Activated CD4-positive, alpha-beta T cell treated with anti-CD3 and anti-CD28 coated beads, Interleukin-2, amount 50 U/mL, for 16 hours (primary cell): ENCODE results near the gene ARSG.
"Not testable (repeated sequence)": the region's sequence is repeated elsewhere in the genome, so short reads cannot be mapped to it uniquely, and the experiment has no call there.

Experiments used
- DNase-seq: peaks from one replicate; pipeline ENCODE4 v3.0.0-alpha.2; 2020

The ARSG gene

DNA sequence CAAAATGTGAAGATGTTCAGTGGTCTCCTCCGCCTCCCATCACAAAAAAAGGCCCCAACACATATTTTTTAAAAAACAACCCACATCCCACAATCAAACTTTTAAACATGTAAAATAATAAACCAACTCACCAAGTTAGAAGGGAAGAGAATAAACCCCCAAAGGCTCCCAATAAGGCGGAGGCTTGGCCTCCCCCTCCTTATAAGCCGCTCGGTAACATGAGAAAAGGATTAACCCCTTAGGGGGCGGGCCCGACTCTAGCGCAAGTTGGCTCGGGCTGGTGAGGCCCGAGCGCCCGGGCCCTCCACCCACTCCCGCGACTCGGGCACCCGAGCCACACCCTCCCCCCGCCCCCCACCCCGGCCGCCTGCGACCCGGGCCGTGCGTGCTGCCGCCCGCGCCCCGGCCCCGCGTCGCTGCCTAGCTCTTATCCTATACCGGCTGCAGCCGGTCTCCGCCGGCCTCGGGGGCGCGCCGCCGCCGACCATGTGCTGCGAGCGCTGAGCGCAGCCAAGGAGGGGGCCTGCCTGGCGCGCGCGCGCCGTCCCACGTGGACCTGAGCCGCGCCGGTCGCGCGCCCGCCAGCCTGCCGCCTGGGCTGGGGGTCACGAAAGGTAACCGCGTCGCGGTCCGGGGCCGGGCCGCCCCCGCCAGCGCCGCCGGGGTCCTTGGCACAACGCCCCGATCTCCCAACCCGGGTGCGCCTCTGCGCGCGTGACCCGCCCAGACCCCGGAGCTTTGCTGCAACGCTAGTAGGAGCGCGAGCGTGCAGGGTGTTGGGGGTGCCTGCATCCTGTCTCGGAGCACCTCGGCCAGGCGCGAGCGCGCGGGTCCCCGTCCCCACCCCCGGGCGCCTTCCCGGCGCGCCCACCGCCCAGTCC, at the start of gene ARSG, which contains the start of gene SLC16A6:
Gene ARSG (plus strand): TSS at position 541 of the 881 bp plus-strand sequence. CDS start 15,999 bp downstream, outside the sequence.
Gene SLC16A6 (minus strand): TSS at position 173 of the 881 bp plus-strand sequence. CDS start 12,807 bp downstream, outside the sequence.
- peak; percentile 87 for DNase-seq

DNA sequence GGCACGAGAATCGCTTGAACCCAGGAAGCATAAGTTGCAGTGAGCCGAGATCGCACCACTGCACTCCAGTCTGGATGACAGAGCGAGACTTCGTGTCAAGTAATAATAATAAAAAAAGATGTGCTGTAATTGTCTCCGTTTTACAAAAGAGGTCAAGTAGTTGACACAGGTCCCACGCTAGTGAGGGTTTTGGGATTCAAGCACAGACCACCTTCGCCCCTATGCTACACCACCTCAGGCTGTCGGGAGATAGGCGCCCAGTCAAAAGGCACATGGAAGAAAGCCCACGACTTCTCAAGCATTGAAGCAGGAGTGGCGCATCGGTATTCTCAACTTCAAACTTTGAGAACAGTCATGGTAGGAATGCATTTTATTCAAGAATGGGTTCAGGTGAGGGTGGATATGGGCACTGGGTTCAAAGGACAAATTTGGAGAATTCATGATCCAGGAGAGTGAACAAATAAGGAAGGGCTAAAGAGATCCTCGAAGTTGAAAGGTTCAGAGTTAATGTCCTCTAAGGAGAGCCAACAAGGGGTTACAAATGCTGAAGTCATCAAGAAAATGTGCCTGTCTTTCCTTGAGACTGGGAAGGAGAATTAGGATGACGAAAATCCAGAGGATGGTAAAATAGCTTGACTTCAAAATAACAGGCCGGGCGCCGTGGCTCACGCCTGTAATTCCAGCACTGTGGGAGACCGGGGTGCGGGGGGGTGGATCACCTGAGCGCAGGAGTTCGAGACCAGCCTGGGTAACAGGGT, 44.8 kb upstream of the ARSG start:
- no peak for DNase-seq

DNA sequence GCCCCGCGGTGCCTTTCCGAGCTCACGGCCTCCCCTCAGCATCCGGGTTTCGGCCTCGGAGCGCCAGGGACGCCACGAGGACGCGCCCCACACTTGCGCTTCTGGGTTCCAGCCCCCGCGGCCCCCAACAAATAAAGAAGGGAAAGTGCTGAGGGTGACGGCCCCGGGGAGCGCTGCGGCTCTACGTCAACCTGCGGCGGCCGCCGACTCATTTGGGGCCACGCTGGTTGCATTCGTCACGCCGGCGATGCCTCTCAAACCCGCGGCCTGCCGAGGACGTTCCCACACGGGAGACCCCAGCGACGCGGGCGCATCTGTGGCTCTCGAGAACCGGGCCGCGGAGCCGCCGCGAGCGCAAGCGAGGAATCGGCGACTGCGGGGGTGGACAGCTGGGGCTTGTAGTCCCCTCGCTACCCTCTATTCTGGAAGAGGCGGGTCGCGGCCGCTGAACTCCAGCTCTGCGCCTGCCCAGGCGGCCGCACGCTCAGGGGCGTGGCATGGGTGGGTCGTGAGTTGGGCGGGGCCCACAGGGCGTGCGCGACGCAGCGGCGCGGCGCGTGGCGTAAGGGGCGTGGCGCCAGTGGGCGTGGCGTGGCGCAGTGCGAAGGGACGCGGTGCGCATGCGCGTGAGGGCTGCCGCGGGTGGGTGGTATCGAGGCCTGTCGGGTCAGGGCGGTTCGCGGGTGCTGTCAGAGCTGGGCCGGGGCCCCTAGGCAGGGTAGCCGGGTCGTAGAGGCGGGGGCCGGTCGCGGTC, 43.7 kb upstream of the ARSG start, which contains the start of gene AMZ2:
Gene AMZ2 (plus strand): TSS at position 599 of the 754 bp plus-strand sequence. CDS start 2,145 bp downstream, outside the sequence.
- DNase-seq = peak; percentile 96

DNA sequence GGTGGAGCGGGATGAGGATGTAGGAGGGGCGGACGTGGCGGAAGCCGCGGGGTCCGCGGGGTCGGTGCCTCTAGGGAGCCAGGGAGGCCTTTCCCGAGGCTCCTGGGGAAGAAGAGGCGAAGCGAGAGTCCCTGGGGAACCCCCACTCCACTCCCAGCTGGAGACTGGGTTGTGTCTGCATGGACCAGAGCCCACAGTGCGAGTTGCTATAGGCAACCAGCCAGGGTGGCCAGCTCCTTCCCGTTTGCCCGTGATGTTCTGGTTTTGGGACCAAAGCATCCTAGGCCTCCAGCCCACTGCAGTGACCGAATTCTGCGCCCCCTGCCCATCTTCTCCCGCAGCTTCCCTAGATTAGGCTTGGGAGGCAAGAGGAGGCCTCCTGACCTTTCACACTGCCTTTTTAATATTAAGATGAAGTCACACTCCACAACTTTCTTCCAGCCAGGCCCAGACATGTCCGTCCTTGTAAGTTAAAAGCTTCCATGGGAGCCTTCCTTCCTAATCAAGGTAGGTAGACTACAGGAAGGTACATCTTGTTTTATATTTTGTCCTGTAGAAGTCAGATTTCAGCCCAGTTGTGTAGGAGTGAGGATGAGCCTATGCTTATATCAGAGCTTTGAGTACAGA, 43.0 kb upstream of the ARSG start:
- DNase-seq = no peak

DNA sequence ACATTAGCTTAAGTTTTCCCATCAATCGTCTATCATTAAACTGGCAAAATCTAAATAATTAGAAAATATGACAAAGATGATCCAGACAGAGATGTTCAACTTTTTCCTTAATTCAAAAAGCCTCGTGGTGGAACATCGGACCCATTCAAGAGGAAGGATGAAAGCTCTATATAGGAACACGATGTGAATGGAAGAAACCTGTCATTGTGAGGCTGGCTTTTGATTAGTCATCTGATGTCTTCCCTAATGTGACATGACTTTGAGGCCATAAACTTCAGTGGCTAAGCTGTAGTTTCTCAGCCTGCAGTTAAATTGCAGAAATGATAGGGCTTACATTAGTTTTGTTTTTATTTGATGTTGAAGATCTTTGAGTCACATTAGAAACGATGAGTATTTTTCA, 42.4 kb upstream of the ARSG start:
- DNase-seq = peak; percentile 73

DNA sequence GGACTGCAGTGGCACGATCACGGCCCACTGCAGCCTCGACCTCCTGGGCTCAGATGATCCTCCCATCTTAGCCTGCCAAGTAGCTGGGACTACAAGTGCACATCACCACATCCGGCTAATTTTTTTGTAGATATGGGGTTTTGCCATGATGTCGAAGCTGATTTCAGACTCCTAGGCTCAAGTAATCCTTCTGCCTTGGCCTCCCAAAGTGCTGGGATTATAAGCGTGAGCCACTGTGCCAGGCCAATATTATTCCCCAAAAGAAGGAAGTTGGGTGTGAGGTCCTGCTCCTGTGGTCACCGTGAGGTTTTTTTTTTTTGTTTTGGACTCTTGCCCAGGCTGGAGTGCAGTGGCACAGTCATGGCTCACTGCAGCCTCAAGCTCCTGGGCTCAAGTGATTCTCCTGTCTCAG, 41.9 kb upstream of the ARSG start:
- peak; percentile 42 for DNase-seq

DNA sequence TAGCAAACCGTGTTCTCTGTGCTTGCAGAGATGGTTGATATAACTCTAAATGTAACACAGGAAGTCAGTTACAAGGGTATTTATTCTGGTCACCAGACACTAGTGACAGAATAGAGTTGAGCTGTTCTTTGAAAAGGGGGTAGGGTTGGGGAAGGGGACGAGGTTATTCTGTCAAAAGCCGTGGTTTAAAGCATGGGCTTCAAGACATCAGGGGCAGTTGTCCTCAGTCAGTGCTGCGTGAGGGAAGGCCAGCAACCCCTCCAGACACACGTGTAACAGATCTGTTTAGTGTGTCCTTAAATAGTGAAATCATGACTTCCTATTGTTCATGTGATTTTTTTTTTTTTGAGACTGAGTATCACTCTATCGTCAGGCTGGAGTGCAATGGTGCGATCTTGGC, 37.9 kb upstream of the ARSG start:
- DNase-seq = peak; percentile 43

DNA sequence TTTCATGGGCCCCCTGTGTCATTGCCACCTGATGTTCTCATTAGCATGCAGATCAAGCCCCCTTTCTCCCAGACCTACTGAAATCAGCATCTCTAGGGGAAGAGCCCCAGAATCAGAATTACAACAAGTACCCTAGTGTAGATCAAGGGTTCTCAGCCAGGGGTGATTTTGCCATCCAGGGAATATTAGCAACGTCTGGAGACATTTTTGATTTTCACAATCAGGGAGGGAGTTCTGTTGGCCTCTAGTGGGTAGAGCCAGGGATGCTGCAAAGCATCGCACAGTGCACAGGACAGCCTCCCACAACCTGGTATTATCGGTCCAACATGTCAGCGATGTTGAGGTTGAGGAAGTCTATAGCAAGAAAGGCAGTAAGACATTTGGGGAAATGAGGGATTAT, 36.1 kb upstream of the ARSG start:
- no peak for DNase-seq

DNA sequence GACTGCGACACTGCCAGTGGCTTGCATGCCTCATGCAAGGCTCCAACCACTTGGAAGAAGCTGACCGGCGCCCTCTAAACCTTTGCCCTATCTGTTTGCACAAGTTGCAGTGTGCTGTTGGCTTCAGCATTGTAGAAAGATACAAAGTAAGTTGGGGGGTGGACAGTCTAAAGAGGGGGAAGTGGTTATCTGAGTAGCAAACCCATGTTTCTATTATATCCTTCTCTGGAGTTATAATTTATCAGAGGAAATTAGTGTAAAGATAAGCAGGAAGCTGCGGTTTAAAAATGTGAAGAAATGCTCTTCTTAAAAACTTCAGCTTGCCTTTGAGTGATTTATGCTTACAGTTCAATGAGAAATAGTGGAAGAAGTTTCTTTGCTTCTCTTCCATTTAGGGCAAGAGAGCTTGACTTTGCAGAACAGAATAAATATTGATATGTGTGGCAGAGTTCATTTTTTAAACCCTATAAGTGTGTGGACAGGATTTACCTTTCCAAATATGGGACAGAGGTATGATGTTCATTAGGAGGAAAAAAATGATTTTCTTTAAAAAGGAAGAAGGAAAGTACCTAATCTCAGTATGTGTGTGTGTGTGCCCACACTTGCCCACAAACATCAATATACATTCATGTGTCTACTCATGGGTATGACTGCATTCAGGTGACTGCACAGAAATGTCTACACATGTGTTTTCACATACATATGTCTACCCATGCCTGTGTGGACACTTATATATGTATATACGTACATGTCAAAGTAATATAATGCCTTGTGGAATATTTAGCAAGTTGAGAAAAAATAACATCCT, 35.4 kb upstream of the ARSG start:
- DNase-seq = peak; percentile 61

DNA sequence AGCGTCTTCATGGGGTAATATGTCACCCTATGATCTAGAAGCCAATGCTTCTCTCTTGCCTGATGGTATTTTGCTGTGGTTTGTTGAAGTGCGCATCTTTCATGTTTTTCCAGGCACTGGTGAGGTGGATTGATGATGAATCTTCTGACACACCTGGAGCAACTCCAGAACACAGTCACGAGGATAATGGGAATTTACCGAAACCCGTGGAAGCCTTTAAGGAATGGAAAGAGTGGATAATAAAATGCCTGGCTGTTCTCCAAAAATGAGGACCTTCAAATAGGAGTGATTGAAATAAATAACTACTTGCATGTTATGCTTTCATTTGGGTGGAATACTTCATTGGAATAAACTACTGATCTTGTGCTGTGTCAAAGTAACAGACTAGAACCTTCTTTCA, 34.6 kb upstream of the ARSG start:
- DNase-seq = not testable (repeated sequence)

DNA sequence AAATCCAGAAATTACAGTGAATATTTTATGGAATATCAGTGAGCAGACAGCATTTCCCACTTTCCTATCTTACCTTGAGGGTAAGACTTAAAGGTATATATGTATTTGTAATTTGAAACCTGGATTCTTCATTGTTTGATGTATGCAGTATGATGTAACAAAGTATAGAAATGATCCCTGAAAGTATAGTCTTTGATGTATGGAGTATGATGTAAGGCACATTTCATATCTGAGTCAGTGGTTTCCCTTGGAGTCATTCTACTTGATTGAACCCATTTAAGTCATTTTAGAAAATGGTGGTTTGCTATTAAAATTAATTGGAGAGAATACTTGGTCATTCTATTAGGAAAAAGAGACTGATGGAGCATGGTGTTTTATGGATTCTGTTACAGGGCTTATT, 33.4 kb upstream of the ARSG start:
- DNase-seq = peak; percentile 75

DNA sequence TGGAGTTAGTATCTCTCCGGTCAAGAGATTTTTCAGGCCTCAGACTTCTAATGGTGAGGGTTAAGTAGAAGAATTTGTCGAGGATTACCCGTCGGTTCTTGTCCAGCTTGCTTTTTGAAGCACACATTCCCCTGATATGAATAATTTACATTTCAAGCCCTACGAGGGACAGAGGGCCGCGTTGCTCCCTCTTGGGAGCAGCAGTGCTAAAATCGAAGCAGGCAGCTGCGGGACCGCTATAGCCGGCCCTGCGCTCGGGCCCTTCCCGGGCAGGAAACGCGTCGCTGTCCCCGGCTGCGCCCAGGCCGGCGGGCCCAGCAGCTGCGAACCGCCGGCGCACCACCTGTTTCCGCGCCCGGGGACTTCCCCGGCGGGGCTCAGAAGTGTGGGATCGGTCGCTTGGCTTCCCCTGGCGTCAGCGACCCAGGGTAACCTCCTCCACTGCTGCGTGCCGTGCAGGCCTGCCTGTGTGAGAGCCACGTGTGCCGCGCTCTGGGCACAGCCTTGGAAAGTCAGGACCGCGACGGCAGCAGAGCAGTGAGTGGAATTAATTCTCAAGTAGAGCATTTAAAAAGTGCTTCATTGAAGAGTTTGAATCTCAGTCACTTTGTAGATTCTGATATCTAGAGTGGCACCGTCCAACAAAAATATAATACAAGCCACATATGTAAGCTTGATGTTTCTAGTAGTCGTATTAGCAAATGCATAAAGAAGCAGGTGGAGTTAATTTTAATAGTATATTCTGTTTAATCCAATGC, 32.2 kb upstream of the ARSG start:
- DNase-seq = peak; percentile 87

DNA sequence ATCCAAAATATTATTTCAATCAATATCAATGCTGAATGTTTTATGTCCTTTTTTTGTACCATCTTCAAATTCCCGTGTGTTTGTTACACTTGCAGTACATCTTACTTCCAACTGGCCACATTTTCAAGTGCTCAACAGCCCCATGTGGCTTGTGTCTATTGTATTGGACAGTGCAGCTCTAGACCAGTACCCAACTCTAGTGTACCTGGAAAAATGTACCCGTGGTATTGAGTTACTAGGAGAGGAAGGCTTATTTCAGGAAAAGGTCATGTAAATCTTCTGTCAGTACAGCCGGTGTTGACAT, 31.7 kb upstream of the ARSG start:
- not testable (repeated sequence) for DNase-seq

DNA sequence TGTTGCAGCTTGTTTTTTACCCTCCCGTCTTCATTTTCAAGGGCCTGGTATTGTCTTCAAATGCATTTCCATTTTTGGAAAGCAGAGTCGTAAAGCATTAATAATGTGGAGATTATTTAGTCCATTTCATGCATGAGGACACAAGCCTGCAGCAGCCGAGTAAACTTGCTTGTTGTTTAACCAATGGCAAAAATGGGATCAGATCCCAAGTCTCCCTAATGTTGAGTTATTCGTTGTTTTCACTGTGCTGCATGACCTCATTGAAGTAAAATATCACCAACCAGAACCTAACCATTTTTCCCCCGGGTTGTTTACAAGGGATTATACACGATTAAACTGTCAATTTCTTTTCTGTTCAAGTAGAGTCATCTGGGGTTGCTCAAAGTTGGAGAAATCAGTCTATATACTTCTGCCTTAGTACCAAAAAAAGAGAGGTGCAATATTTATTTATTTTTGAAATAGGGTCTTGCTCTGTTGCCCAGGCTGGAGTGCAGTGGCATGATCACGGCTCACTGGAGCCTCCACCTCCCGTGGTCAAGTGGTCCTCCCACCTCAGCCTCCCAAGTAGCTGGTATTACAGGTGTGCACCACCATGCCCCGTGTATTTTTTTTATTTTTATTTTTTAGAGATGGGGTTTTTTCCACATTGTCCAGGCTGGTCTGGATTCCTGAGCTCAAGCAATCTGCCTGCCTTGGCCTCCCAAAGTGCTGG, 31.1 kb upstream of the ARSG start:
- DNase-seq = no peak

DNA sequence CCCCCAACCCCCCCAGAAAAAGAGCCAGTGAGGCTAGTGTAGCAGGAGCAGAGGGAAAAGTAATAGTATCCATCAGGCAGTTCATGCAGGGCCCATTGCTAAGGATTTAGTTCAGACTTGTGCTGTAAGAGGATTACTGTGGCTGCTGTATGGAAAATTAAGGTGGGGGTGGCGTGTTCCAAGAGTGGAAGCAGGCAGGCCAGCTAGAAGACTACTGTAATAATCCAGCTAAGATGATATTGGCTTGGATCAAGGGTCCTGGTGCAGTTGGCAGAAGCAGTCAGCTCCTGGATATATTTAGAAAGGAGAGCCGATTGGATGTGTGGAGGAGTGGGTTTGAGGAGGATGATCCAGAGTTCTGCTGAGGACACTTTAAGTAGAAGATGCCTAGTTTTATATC, 28.8 kb upstream of the ARSG start:
- not testable (repeated sequence) for DNase-seq

DNA sequence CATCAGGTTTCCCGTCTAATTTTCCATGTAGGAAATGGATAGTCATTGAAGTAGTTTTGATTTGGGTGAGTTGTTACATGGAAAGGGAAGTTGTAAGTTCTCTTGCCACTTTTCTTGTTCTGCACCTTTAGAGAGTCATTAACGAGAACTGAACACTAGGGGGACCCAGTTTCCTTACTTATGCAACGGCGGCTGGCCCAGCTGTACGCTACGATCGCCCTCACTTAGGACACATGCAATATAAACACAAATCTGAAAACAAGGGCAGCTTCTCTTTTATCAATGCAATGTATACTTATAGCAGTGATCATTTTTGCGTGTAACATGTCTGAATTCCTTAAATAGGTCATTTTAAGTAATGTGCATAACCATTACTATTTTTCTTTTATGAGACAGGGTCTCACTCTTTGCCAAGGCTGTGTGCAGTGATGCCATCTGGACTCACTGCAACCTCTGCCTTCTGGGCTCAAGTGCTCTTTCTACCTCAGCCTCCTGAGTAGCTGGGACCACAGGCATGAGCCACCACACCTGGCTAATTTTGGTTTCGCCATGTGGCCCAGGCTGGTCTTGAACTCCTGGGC, 28.1 kb upstream of the ARSG start:
- DNase-seq = peak; percentile 64

DNA sequence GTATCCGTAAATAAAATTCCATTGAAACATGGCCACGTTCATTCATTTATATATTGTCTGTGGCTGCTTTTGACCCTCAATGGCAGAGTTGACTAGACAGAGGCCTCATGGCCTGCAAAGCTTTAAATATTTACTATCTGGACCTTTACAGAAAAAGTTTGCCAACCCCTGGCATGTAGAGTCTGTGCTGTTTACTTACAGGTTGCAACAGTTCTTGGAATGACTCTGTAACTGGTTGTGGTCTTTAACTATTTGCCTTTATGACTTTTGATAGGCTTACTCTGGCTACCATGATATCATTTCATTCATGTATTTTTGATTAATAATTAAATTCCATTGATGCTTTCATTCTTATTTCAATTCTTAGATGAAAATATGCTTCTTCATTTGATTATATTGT, 25.5 kb upstream of the ARSG start:
- DNase-seq = not testable (repeated sequence)

DNA sequence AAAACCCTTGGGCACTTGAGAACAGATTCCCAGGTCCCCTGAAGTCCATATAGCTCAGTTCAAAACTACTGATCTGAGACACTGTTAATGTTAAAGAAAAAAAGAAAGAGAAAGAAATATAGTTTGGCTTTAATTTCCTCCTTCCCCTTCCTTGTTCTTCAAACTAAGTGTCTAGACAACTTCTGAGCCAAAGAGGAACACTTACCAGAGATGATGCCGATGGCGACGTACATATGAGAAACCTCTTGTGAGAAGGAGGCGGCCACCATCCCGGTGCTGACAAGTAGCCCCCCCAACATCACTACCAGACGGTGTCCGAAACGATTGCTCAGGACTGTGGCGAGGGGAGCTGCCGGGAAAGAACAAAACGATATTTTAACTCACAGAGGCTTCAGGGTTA, 17.6 kb upstream of the ARSG start:
- DNase-seq = no peak

DNA sequence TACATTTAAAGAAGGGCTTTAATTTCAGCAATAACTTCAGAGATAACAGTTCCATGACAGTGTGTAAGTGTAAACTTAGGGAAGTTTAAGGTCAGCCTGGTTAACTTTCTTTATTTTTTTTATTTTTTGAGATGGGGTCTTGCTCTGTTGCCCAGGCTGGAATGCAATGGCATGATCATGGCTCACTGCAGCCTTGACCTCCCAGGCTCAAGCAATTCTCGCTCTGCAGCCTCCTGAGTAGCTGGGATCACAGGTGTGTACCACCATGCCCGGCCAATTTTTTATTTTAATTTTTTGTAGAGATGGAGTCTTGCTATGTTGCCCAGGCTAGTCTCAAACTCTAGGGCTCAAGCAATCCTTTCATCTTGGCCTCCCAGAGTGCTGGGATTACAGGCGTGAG, 15.0 kb upstream of the ARSG start:
- not testable (repeated sequence) for DNase-seq

DNA sequence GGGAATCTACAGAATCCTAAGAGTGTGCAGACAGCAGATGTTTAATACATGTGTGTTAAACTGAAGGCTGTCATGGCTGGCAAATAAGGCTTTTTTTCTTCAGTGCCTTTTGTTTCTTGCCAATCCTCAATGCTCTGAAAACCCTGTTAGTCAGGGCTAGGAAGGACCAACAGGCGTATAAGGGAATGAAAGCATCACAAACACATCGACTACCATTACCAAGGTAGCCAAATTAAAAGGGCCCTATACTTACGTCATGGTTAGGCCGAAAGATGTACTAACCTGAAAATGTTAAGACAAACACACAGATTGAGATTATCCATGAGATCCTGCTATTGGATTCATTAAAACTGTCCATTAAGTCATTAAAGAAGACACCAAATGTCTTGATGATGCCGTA, 13.5 kb upstream of the ARSG start:
- no peak for DNase-seq
